SJCRH30 (cell line): ENCODE measurements around the gene IPO8. TPM values are rescaled to one million over a fixed set of nuclear protein-coding genes. Genes with fewer than 3 reads are reported as not detected.
"Not testable (repeated sequence)": the region's sequence is repeated elsewhere in the genome, so short reads cannot be mapped to it uniquely, and the experiment has no call there.

Experiments
- DNase-seq, 2 experiments: peaks; one replicate each; pipeline ENCODE4 v3.0.0-alpha.2; 2015 to 2020
- H3K27ac ChIP-seq: fragments of 250-450 bp; sonication (Bioruptor Pico); 2 replicates; pipeline ENCODE4 v1.5.1; 2020; ENCODE audit warnings: mild to moderate bottlenecking, moderate library complexity
- H3K27me3 ChIP-seq: fragments of 250-450 bp; sonication (Bioruptor Pico); 2 replicates; pipeline ENCODE4 v1.5.1; 2020; ENCODE audit warnings: mild to moderate bottlenecking, moderate library complexity
- H3K36me3 ChIP-seq: fragments of 250-450 bp; sonication (Bioruptor Pico); 2 replicates; pipeline ENCODE4 v1.5.1; 2020; ENCODE audit warnings: mild to moderate bottlenecking, moderate library complexity
- H3K4me1 ChIP-seq: fragments of 250-450 bp; sonication (Bioruptor Pico); 2 replicates; pipeline ENCODE4 v1.5.1; 2020; ENCODE audit warnings: mild to moderate bottlenecking, moderate library complexity
- H3K4me3 ChIP-seq: fragments of 250-450 bp; sonication (Bioruptor Pico); 2 replicates; pipeline ENCODE4 v1.5.1; 2020; ENCODE audit warnings: mild to moderate bottlenecking, moderate library complexity
- H3K9me3 ChIP-seq: fragments of 250-450 bp; sonication (Bioruptor Pico); replicated peaks from 2 replicates; pipeline ENCODE4 v1.5.1; 2020; ENCODE audit warnings: mild to moderate bottlenecking, moderate library complexity
- total RNA-seq: library from RNA; depleted of rRNA; stranded (reverse); fragments of >200 nt; shearing (Covaris generic); gene quantifications from 2 replicates; pipeline ENCODE4 v1.2.3, GENCODE V29; 2014

The IPO8 gene
- total RNA-seq, 1 experiment from 2014 or later = 29.3 TPM

GRCh38 chr12:30640392-30640791, 55.3 kb downstream of the IPO8 start:
- Histone ChIP-seq H3K27me3 (no peaks in the 10 kb centered on the region), H3K9me3 (no peaks in the 10 kb centered on the region), H3K4me1 (no peaks in the 10 kb centered on the region), H3K27ac (no peak overlapping the region), H3K36me3 (peaks cover 19% of the 10 kb centered on the region), H3K4me3 (no peak overlapping the region)
- no peak for DNase-seq

GRCh38 chr12:30635385-30635784, 60.3 kb downstream of the IPO8 start:
- DNase-seq = no peak
- Histone ChIP-seq H3K27ac (no peak overlapping the region), H3K4me1 (no peaks in the 10 kb centered on the region), H3K4me3 (no peak overlapping the region), H3K9me3 (no peaks in the 10 kb centered on the region), H3K27me3 (no peaks in the 10 kb centered on the region), H3K36me3 (peaks cover 35% of the 10 kb centered on the region)

- no peaks in the 10 kb centered on the region for H3K4me1 ChIP-seq
- H3K27me3 ChIP-seq = no peaks in the 10 kb centered on the region
- DNase-seq = no peak
- peaks cover 42% of the 10 kb centered on the region for H3K36me3 ChIP-seq
- H3K27ac ChIP-seq = no peak overlapping the region
- H3K9me3 ChIP-seq = no peaks in the 10 kb centered on the region
- H3K4me3 ChIP-seq = no peak overlapping the region
Measured at GRCh38 chr12:30631740-30632139, 63.9 kb downstream of the IPO8 start.

GRCh38 chr12:30630979-30631285, 64.7 kb downstream of the IPO8 start:
- H3K36me3 ChIP-seq = peaks cover 37% of the 10 kb centered on the region
- H3K4me1 ChIP-seq = no peaks in the 10 kb centered on the region
- H3K27me3 ChIP-seq = no peaks in the 10 kb centered on the region
- H3K4me3 ChIP-seq = no peak overlapping the region
- no peaks in the 10 kb centered on the region for H3K9me3 ChIP-seq
- DNase-seq = no peak
- no peak overlapping the region for H3K27ac ChIP-seq

- Histone ChIP-seq H3K27ac (no peak overlapping the region), H3K4me3 (no peak overlapping the region), H3K27me3 (no peaks in the 10 kb centered on the region), H3K36me3 (peaks cover 37% of the 10 kb centered on the region), H3K9me3 (no peaks in the 10 kb centered on the region), H3K4me1 (no peaks in the 10 kb centered on the region)
- no peak for DNase-seq
Measured at GRCh38 chr12:30630076-30630978, 65.3 kb downstream of the IPO8 start.

- DNase-seq = no peak
- Histone ChIP-seq H3K4me3 (no peak overlapping the region), H3K27ac (no peak overlapping the region), H3K27me3 (no peaks in the 10 kb centered on the region), H3K36me3 (peaks cover 27% of the 10 kb centered on the region), H3K9me3 (no peaks in the 10 kb centered on the region), H3K4me1 (no peaks in the 10 kb centered on the region)
Measured at GRCh38 chr12:30626847-30627246, 68.8 kb downstream of the IPO8 start.

GRCh38 chr12:30624009-30624408, 71.7 kb downstream of the IPO8 start:
- H3K9me3 ChIP-seq = no peaks in the 10 kb centered on the region
- H3K4me1 ChIP-seq = no peaks in the 10 kb centered on the region
- peak in 1 of 2 experiments; percentile 21 for DNase-seq
- no peak overlapping the region for H3K27ac ChIP-seq
- no peak overlapping the region for H3K4me3 ChIP-seq
- no peaks in the 10 kb centered on the region for H3K27me3 ChIP-seq
- peaks cover 10% of the 10 kb centered on the region; the same call in 1 of the 2 replicates for H3K36me3 ChIP-seq

GRCh38 chr12:30622509-30622908, 73.2 kb downstream of the IPO8 start:
- H3K36me3 ChIP-seq = no peaks in the 10 kb centered on the region
- no peak for DNase-seq
- no peaks in the 10 kb centered on the region for H3K4me1 ChIP-seq
- H3K4me3 ChIP-seq = no peak overlapping the region
- H3K9me3 ChIP-seq = no peaks in the 10 kb centered on the region
- no peaks in the 10 kb centered on the region for H3K27me3 ChIP-seq
- no peak overlapping the region for H3K27ac ChIP-seq

- H3K9me3 ChIP-seq, H3K4me1 ChIP-seq, H3K36me3 ChIP-seq, H3K27ac ChIP-seq, H3K4me3 ChIP-seq, DNase-seq, H3K27me3 ChIP-seq: not testable (repeated sequence)
Measured at GRCh38 chr12:30621663-30622241, 73.9 kb downstream of the IPO8 start.

GRCh38 chr12:30617346-30618016, 78.2 kb downstream of the IPO8 start:
- Histone ChIP-seq H3K4me1 (peaks cover 14% of the 10 kb centered on the region), H3K27ac (no peak overlapping the region), H3K27me3 (no peaks in the 10 kb centered on the region), H3K4me3 (no peak overlapping the region), H3K36me3 (no peaks in the 10 kb centered on the region), H3K9me3 (no peaks in the 10 kb centered on the region)
- no peak for DNase-seq

- Histone ChIP-seq H3K4me3 (no peak overlapping the region), H3K27me3 (no peaks in the 10 kb centered on the region), H3K36me3 (no peaks in the 10 kb centered on the region), H3K27ac (no peak overlapping the region; the same call in 1 of the 2 replicates), H3K4me1 (peaks cover 18% of the 10 kb centered on the region), H3K9me3 (no peaks in the 10 kb centered on the region)
- DNase-seq = peak in 1 of 2 experiments; percentile 42
Measured at GRCh38 chr12:30614031-30614430, 81.6 kb downstream of the IPO8 start.

- DNase-seq = peak; percentile 21 to 59
- Histone ChIP-seq H3K27me3 (no peaks in the 10 kb centered on the region), H3K36me3 (no peaks in the 10 kb centered on the region), H3K9me3 (0 out of 2 replicates have a peak, but pooled peaks cover 4% of the 10 kb centered on the region), H3K4me1 (peaks cover 18% of the 10 kb centered on the region), H3K27ac (peak overlapping the region; percentile 27; the same call in 1 of the 2 replicates), H3K4me3 (no peak overlapping the region)
Measured at GRCh38 chr12:30613119-30613830, 82.4 kb downstream of the IPO8 start.

- Histone ChIP-seq H3K27me3 (no peaks in the 10 kb centered on the region), H3K27ac (no peak overlapping the region), H3K9me3 (peaks cover 4% of the 10 kb centered on the region; the same call in 1 of the 2 replicates), H3K36me3 (no peaks in the 10 kb centered on the region), H3K4me3 (no peak overlapping the region), H3K4me1 (peaks cover 18% of the 10 kb centered on the region)
- DNase-seq = no peak
Measured at GRCh38 chr12:30610718-30611117, 85.0 kb downstream of the IPO8 start.

GRCh38 chr12:30609819-30610218, 85.8 kb downstream of the IPO8 start:
- H3K36me3 ChIP-seq, H3K9me3 ChIP-seq, H3K27me3 ChIP-seq, DNase-seq, H3K4me3 ChIP-seq, H3K27ac ChIP-seq: not testable (repeated sequence)
- H3K4me1 ChIP-seq = peaks cover 18% of the 10 kb centered on the region

GRCh38 chr12:30604302-30604701, 91.4 kb downstream of the IPO8 start:
- DNase-seq, H3K27ac ChIP-seq, H3K4me3 ChIP-seq, H3K27me3 ChIP-seq, H3K4me1 ChIP-seq, H3K36me3 ChIP-seq: not testable (repeated sequence)
- H3K9me3 ChIP-seq = peaks cover 12% of the 10 kb centered on the region; the same call in 1 of the 2 replicates
